Subcutaneous preadipocyte (primary cell): ENCODE data around the gene RELL2. TPM values are rescaled to one million over a fixed set of nuclear protein-coding genes. Genes with fewer than 3 reads are reported as not detected.

Experiments used
- small RNA-seq: library from RNA; depleted of rRNA; stranded (forward); fragments of <200 nt; gene quantifications from one replicate; pipeline ENCODE3, GENCODE V24; 2012
- total RNA-seq: library from RNA; depleted of rRNA; stranded (reverse); fragments of >200 nt; gene quantifications from 2 replicates; pipeline ENCODE4 v1.2.3, GENCODE V29; 2012

The RELL2 gene, protein sequence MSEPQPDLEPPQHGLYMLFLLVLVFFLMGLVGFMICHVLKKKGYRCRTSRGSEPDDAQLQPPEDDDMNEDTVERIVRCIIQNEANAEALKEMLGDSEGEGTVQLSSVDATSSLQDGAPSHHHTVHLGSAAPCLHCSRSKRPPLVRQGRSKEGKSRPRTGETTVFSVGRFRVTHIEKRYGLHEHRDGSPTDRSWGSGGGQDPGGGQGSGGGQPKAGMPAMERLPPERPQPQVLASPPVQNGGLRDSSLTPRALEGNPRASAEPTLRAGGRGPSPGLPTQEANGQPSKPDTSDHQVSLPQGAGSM
- 2.9 and 3.3 TPM in 2 replicates for total RNA-seq

DNA sequence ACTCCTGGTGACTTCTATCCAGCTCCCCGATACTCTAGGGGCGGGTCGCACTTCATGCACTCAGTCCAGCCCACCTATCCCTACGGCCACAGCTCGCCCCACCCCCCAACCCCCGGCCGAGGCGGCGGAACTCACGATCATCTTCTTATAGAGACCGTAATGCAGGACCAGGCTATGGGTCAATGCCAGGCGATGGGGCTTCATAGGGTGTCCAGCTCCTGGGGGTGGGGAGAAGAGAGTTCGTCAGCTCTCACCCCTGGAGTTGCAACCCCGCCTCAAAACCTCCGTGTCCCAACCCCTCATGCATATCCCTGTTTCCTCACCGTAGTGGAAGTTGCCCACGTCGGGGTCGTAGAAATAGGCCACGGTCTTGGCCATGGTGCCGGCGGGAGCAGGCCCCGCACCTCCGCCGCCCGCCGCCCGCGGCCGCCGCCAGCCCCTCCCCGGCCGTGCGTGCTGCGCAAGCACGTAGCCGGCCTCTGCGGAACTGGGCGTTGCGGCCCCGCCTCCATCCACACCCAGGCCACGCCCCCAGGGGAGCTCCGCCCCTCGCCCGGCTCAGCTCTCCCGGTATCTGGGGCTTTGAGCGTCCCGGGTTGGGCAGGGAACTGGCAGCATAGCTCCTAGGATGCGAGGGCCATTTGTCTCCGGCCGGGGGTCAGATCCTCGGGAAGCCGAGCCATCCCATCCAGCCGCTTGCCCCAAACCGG, at the start of gene RELL2, which contains the start of gene HDAC3:
Gene RELL2 (plus strand): TSS at position 585 of the 710 bp plus-strand sequence. CDS start 1,229 bp downstream, outside the sequence.
Gene HDAC3 (minus strand): TSS at position 437 of the 710 bp plus-strand sequence. CDS start 59 bp downstream, at position 378.

DNA sequence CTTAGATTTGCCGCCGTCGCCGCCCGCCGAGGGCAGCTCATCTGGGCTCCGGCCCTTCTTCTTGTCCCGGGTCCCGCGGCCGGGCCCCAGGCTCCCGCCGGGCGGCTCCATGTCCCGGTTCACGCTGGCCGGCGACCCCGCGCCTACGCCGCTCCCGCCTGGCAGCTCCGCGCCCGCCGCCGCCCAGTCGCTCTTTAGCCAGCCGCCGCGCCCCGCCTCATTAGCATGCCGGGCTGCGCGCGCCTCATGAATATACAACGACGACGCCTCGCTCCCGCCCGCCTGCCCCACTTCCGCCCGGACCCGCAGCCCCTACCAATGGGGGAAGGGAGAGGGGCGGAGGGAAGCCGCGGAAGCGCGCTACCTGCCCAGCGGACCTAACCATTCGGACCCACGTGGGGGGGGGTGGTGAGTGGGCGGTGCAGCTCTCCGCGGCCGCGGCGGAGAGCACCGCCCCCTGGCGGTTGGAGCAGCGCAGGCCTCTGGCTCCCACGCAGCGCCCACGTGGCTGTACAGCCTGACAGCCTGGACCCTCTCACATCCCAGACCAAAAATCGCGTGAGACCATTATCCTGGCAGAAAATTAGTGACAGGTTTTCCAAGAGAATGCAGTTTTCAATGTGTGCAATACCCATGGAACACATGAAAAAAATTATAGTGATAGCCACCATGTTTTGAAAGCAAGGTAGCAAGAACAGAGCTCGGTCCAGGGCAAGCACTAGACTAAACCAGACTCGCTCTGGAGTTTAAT, 17.8 kb upstream of the RELL2 start, which contains the start of gene DIAPH1:
Gene DIAPH1 (minus strand): TSS at position 197 of the 751 bp plus-strand sequence. CDS start 86 bp downstream, at position 111.

DNA sequence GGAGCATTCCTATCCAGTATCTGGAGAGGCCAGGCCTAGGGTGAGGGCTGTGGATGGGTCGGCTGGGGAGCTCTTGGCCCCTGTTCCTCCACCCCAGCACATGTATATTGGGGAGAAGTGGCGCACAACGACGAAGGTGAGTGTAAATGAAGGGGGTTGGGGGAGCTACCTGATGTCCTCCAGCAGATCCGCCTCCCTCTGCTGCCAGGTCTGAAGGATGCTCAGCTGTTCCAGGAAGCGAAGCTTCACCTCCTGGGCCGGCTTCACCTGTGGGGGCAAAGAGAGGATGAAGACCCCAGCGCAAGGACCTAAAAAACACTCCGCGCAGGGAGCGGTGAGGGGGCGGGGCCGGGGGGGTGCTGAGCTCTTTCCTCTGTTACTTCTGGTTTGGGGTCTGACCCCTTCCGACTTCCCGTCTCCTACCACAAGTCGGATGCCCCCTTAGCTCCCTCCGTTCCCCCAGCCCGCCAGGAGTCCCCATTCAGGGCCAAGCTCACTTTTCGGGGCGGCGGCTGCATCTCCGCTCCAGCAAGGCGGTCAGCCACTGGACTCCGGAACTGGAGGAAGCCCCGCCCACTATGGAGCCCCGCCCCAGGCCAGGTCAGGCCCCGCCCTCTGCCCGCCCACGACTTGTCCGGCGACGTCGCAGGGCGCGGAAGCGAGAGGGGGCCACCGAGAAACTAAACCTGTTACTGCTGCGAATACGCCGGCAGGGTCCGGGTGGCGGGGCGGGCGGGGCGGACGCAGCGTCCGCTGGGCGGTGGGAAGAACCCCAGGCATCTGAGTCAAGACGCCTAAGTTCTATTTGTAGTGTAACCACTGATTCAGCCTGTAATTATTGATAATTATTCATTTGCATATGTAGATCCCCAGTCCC, 14.3 kb downstream of the RELL2 start, which contains the start of gene FCHSD1:
Gene FCHSD1 (minus strand): TSS at position 568 of the 877 bp plus-strand sequence. CDS start 50 bp downstream, at position 518.

DNA sequence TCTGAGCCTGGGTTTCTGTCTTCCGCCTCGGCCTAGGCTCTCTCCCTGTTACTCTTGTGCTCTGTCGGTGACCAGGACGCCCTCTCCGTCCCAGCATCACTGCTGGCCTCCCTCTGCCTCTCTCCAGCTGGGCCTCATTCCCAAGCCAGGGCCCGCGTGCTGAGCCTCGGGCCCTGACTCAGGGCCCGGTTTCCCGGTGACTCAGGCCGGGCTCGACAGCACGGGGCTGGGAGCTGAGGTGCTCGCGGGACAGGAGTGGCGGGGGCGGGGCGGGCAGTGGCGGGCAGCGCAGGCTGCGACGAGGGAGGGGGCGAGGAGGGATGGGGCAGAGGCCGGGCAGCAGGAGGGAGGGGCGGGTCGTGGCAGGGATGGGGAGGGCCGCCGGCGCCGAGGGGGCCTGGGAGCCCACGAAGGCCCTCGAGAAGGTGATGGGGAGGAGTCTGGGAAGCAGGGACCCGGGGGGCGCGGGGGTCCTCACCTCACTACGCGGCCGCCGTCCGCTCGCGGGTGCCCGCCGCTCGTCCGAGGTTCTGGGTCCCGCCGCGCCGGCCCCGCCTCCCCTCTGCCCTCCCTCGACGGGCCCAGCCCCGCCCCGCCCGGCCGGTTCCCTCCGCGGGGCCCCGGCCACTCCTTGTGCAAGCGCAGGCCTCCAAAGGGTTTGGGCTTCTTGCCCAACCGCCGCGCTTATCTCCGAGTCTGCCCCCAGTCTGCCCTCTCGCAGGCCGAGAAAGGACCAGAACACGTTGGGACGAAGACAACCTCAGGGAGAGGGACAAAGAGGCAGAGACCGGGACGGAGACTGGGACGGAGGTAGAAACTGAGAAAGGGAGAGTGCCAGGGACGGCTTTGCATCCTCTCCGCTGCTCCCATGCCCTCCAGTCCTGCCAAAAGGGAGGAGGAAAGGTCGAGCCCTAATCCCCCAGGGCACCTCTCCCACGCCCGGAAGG, 45.2 kb downstream of the RELL2 start, which contains the start of gene ARAP3:
Gene ARAP3 (minus strand): TSS at position 536 of the 947 bp plus-strand sequence. CDS start 1,744 bp downstream, outside the sequence.

Small RNAs within 50 kb of the gene (small RNA-seq; reads per million reads assigned to genes)
- not detected for gene RPS27AP10

Other genes starting within 250 kb of the RELL2 start
- gene PCDHGB4, start 249.3 kb upstream of the RELL2 start, total RNA-seq: 5.9 and 8.8 TPM in 2 replicates
- 1.5 and 1.8 TPM in 2 replicates for gene PCDHGA8, start 244.4 kb upstream of the RELL2 start, total RNA-seq
- gene PCDHGB5, start 239.1 kb upstream of the RELL2 start, total RNA-seq: 8.8 and 12.1 TPM in 2 replicates
- 2.9 and 4.3 TPM in 2 replicates for gene PCDHGA9, start 234.2 kb upstream of the RELL2 start, total RNA-seq
- 2.5 and 2.6 TPM in 2 replicates for gene PCDHGB6, start 229.0 kb upstream of the RELL2 start, total RNA-seq
- gene PCDHGA10, start 224.0 kb upstream of the RELL2 start, total RNA-seq: 6.8 and 7.7 TPM in 2 replicates
- 5.9 and 6.6 TPM in 2 replicates for gene PCDHGB7, start 219.3 kb upstream of the RELL2 start, total RNA-seq
- gene PCDHGA11, start 215.9 kb upstream of the RELL2 start, total RNA-seq: 11.8 and 13.9 TPM in 2 replicates
- gene PCDHGA12, start 206.5 kb upstream of the RELL2 start, total RNA-seq: 19.2 and 22.4 TPM in 2 replicates
- 50.2 and 61.0 TPM in 2 replicates for gene PCDHGC3, start 161.0 kb upstream of the RELL2 start, total RNA-seq
- 2.2 and 2.7 TPM in 2 replicates for gene PCDHGC4, start 152.0 kb upstream of the RELL2 start, total RNA-seq
- 2.2 and 2.9 TPM in 2 replicates for gene PCDHGC5, start 147.9 kb upstream of the RELL2 start, total RNA-seq
- gene DIAPH1, start 18.0 kb upstream of the RELL2 start, total RNA-seq: 19.1 and 34.8 TPM in 2 replicates
- gene HDAC3, start 148 bp upstream of the RELL2 start, total RNA-seq: 42.3 and 55.7 TPM in 2 replicates
- 11.4 and 14.1 TPM in 2 replicates for gene FCHSD1, start 14.4 kb downstream of the RELL2 start, total RNA-seq
- gene ARAP3, start 45.2 kb downstream of the RELL2 start, total RNA-seq: 2.9 and 4.1 TPM in 2 replicates
- gene PCDH1, start 241.4 kb downstream of the RELL2 start, total RNA-seq: under 0.01 TPM in 1 of 2 replicates, not detected in the other